GM10266 (cell line): ENCODE data around the gene CASD1.

Experiments used
- DNase-seq: peaks from one replicate; pipeline ENCODE4 v3.0.0; 2012; ENCODE audit errors: extremely low spot score
- CTCF ChIP-seq: IDR thresholded peaks from 2 replicates; pipeline ENCODE4 v1.5.1; 2012; ENCODE audit warnings: mild to moderate bottlenecking, low read depth; ENCODE audit not compliant: control insufficient read depth, insufficient read depth; ENCODE audit errors: missing control alignments

The CASD1 gene

GRCh38 chr7:94498918-94499317, 10.7 kb upstream of the CASD1 start:
- no peak for TF ChIP-seq CTCF
- no peak for DNase-seq

- no peak for DNase-seq
- no peak for TF ChIP-seq CTCF
Observed at GRCh38 chr7:94507462-94507861, 2.1 kb upstream of the CASD1 start.

- no peak for DNase-seq
- TF ChIP-seq CTCF, result no peak
Observed at GRCh38 chr7:94507962-94508361, 1.6 kb upstream of the CASD1 start.

GRCh38 chr7:94509887-94510581, 425 bp downstream of the CASD1 start:
- DNase-seq, result peak; percentile 91
- TF ChIP-seq CTCF, result peak; percentile 53

- peak; percentile 42 for DNase-seq
- no peak for TF ChIP-seq CTCF
Observed at GRCh38 chr7:94510582-94511496, 1.2 kb downstream of the CASD1 start.

GRCh38 chr7:94511718-94512117, 2.1 kb downstream of the CASD1 start:
- TF ChIP-seq CTCF, result no peak
- DNase-seq, result no peak
